AG20443 (cell line): ENCODE measurements around the gene CSF3.

ENCODE experiments used
- DNase-seq: peaks from one replicate; pipeline ENCODE4 v3.0.0; 2012; ENCODE audit warnings: low spot score, mixed read lengths

Gene CSF3, protein sequence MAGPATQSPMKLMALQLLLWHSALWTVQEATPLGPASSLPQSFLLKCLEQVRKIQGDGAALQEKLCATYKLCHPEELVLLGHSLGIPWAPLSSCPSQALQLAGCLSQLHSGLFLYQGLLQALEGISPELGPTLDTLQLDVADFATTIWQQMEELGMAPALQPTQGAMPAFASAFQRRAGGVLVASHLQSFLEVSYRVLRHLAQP

DNA sequence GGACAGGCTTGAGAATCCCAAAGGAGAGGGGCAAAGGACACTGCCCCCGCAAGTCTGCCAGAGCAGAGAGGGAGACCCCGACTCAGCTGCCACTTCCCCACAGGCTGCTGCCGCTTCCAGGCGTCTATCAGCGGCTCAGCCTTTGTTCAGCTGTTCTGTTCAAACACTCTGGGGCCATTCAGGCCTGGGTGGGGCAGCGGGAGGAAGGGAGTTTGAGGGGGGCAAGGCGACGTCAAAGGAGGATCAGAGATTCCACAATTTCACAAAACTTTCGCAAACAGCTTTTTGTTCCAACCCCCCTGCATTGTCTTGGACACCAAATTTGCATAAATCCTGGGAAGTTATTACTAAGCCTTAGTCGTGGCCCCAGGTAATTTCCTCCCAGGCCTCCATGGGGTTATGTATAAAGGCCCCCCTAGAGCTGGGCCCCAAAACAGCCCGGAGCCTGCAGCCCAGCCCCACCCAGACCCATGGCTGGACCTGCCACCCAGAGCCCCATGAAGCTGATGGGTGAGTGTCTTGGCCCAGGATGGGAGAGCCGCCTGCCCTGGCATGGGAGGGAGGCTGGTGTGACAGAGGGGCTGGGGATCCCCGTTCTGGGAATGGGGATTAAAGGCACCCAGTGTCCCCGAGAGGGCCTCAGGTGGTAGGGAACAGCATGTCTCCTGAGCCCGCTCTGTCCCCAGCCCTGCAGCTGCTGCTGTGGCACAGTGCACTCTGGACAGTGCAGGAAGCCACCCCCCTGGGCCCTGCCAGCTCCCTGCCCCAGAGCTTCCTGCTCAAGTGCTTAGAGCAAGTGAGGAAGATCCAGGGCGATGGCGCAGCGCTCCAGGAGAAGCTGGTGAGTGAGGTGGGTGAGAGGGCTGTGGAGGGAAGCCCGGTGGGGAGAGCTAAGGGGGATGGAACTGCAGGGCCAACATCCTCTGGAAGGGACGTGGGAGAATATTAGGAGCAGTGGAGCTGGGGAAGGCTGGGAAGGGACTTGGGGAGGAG, at the start of gene CSF3:
CSF3 (plus strand) TSS at position 436 of the 993 bp plus-strand sequence; CDS start at position 471, 35 bp downstream.
- no peak for DNase-seq

DNA sequence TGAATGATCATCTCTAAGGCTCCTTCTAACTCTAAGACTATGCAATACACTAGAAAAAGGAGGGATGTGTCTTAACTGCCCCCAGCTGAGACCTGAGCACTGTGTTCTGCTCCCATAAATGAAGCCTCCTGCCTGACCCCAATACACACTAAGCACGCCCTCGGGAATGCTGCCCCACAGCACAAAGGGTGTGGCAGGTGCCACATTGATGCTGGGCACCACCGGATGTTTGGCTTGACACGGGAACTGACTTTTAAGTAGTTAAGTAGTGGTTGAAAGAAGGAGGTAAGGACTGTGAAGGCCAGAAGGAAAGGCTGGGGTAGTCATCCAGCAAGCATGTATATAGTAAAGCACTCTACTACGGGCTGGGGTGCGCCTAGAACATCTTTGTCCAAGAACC, 48.5 kb upstream of the CSF3 start:
- DNase-seq = no peak

DNA sequence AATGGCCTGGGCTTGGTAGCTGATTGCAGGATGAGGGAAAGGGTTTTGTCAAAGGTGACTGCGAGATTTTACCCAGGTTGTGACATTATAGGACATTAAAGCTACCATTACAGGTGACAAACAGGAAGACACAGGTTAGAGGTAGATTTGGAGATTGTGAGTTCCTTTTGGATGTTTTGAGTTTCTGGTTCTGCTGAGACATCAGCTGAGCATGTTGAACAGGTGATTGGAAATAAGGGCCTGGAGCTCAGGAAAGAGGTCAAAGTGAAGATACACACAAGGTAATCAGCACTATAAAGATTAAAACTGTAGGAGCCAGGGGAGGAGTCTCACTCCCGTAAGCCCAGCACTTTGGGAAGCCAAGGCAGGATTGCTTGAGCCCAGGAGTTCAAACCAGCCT, 46.5 kb upstream of the CSF3 start:
- DNase-seq = no peak

DNA sequence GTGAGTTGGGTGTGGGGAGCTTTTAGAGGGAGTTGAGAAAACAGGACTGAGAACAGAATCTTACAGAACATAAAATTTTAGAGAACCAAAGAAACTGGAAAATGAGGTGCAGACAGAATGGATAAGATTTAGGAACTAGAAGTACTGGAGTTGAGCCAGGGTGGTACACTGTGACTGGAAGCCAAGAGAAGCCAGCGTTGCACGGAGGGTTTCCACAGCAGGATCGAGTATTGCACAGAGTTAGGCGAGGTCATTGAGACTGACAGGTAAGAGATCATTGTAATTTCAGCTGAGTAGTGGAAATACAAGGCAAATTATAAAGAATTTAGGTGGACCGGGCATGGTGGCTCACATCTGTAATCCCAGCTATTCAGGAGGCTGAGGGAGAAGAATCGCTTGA, 45.9 kb upstream of the CSF3 start:
- no peak for DNase-seq

DNA sequence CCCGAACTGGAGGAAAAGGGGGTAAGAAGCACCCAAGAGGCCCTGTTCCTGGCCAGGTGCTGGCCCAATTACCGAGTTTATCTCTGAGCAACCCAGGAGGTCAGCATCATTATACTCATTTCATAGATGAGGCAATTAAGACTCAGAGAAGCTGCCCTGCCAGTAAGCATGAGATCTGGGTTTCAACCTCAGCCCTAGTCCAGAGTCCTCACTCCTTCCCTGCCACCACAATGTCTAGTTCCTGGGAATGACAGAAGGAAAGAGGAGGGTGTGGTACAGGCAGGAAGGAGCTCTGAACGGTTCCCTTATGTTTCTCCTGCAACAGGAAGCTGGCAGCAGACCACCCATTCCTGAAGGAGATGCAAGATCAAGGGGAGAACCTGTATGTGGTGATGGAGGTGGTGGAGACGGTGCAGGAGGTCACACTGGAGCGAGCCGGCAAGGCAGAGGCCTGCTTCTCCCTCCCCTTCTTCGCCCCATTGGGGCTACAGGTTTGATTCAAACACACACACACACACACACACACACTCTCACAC, 45.0 kb upstream of the CSF3 start:
- DNase-seq = no peak

DNA sequence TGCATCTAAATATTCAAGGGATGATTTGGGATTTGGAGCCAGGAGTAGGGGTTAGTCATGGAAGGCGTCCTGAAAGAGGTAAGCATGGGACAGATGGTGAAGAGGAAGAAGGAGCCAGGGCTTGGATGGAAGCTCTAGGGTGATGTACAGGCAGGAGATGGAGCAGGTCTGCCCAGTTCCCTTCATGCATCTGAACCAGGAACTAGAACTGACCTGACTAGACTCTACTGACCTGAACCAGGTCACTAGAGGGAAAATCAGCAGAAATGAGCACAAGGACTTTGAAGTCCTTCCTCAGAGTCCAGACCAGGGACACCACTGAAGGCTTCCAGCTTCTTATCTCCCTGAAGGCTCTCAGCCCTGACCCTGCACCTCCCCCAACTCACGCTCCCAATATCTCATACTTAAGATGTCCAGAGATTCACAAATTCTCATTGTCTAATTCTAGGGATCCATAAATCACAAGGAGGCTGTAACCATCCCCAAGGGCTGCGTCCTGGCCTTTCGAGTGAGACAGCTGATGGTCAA, 44.1 kb upstream of the CSF3 start:
- DNase-seq = no peak

DNA sequence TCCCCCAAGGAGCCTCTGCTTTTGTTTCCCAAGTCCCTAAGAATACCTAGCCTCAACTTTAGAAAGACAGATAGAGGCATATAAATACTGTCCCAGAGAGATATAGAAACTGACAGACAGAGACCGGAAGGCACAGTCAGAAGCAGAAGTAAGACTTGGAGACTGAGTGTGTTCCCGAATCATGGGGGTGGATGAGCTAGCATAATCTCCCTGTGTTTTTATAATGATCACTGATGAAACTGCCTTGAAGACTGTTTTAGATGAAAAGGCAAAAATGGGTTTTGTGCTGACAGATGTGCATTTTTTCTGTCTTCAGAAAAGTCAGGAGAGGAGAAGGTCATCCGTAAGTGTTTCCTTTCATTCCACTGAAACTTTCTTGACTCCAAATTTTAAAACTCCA, 43.0 kb upstream of the CSF3 start:
- DNase-seq = no peak

DNA sequence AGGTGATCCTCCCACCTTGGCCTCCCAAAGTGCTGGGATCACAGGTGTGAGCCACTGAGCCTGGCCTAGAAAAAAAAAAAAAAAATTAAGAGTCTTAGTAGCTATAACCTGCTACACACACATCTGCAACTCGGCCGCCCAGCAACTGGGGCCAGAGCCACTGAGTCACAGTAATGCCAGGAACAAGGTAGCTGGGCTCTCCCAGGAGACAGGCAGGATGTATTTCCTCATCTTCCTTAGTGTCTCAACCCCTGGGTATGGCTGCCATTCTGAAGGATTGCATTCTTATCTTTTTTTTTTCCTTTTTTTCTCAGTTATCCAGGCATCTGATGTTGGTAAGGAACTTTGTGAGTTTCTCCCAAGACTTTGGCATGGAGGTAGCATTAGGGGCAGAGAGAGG, 41.7 kb upstream of the CSF3 start:
- DNase-seq = peak; percentile 34

DNA sequence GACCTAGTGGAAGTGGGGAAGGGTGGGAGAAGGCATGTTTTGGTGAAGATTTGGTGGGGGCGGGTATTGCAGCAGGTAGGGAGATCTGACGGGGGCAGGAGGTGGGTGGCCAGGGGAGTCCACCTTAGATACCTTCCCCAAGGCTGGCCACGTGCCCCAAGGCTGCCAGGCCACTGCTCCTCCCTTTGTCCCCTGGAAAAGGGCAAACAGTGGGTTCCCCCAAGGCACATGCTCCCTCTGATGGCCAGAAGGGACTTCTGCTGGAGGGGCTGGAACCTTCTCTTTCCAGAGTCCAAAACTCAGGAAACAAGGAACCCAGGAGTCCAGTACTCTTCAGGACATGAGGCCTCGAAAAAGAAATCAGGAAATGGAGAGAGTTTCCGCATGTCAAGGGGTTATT, 40.8 kb upstream of the CSF3 start:
- no peak for DNase-seq

DNA sequence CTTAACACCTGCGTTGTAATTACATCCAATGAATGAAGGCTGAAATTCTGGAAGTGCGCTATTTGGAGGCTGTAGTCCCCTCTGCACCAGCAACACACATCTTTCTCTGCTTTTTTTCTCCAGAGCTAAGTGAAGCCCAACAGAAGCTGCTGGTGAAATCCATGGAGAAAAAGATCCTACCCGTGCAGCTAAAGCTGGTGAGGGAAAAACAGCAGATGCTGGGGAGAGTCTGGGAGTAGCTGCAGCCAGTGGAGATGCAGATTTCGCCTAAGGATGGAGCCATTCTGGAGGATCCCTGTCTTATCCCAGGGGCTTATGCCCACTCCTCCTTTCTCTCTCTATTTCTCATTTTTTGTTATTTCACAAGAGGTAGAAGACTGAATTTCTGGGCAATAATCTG, 39.4 kb upstream of the CSF3 start:
- no peak for DNase-seq

DNA sequence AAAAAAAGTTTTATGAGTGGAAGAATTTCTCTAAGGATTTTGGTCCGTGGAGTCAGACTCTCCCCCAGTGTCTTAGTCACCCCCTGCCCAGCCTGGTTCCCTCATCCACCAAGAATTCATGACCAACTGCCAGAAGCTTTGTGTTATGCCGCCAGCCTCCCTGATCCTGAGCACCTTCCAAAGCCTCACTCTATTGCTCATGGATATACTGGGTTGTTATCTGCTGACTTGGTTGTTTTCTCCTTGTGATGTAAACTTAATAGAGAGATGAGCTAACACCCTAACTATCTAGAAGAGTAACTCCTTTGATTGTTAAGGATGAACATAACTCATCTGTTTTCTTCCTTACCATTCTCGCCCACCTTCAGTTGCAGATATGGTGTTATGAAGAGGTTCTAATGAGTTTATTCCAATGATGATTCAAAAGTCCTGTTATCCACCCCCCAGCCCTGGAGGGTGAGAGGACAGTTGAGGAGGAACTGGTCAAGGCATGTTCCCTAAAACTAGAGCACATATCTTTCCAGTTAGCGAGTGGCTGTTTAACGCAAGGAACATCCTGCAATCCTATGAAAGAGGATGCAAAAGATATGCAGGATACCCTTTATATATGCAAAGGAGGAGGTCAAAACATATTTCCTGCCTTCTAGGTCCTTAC, 36.1 kb upstream of the CSF3 start:
- DNase-seq = peak; percentile 79

DNA sequence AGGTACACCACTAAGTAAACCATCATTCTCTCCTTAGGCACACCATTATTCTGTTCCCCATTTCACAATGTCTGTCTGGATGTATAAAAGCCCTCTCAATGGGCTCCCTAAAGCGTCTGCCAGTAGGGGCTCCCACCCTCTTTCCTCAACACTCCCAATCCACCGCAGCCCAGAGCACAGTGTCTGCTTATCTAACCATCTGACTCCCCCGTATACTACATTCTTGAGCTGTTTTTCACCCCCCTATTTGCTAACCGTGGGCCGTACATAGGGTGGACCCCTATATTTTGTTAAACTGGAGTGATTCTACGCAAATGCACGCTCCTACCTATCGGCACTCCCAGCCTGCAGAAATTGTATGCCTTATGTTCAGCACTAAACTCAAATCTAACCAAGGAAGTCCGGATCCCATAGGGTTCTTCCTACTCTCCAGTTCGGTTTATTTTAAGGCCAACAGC, 35.3 kb upstream of the CSF3 start:
- DNase-seq = no peak

DNA sequence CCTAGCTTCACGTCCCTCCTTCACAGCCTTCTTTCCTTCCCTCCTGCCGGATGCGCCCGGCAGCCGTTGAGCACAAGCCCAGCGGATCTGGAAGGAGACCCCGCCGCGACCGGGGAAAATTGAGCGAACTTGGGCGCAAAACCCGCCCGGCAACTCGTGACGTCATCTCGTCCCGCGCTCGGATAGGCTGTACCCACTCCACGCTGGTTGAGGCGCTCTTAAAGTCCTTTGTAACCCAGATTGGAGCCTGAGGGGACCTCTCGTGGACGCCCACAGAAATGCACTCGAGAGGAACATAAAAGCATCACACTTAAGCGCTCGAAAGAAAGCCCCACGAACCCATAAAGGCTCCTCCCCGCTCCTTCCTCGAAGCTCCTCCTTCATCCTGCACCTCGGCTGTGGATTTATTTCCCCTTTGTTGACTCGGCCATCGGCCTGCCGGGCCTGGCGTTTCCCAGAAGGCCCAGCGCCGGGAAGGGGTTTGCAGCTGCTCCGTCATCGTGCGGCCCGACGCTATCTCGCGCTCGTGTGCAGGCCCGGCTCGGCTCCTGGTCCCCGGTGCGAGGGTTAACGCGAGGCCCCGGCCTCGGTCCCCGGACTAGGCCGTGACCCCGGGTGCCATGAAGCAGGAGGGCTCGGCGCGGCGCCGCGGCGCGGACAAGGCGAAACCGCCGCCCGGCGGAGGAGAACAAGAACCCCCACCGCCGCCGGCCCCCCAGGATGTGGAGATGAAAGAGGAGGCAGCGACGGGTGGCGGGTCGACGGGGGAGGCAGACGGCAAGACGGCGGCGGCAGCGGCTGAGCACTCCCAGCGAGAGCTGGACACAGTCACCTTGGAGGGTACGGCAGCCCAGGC, 34.7 kb upstream of the CSF3 start, which contains the start of gene PSMD3:
PSMD3 (plus strand) TSS at position 457 of the 856 bp plus-strand sequence; CDS start at position 621, 164 bp downstream.
- peak; percentile 97 for DNase-seq

DNA sequence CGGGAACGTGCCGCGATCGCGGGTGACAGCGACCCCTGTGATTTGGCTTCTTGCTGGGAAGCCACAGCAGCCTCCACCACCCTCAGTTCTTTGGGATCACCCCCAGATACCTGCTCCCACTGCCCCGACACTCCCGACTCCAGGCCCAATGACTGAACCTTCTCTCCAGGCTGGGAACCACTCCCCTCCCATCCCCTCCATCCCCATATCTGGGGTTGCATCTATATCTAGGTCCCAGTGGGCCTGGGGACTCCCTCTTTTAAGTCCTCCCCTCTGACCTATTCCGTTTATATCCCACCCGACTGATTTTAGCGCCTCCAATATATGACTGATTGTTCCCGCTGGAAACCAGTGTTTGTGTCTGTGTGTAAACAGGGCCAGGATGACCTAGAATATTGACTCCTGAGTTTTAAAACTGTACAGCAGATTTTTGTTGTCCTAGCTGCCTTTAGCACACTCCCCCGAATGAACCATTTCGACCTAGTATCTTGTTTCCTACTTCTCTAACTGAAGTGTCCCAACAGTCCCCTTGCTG, 34.0 kb upstream of the CSF3 start:
- peak; percentile 18 for DNase-seq

DNA sequence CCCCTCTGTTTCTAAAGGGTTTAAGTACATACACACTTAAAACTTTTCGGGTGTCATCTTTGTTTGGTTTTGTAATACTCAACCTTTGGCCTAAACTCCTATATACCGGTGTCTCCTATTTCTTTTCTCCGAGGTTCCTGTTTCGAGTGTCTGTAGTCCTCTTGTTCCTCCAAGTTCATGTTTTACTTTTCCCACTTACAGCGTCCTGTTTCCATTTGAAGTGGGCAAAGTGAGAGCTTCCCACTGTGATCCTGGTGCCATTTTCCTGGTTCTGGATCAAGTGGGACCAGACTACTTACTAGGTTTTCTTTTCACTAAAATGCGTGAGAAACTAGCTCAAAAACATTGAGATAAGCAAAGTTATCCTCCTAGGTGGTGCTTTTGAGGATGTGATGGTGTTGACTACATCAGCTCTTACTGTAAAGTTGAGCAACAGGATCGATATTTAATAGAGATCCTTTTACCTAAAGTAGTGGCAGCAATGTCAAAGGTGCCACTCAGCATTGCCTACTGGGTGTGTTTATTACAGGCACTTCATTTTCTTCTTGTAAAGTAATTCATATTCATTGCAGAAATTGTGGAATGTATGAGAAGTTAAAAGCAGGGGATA, 33.4 kb upstream of the CSF3 start:
- no peak for DNase-seq

DNA sequence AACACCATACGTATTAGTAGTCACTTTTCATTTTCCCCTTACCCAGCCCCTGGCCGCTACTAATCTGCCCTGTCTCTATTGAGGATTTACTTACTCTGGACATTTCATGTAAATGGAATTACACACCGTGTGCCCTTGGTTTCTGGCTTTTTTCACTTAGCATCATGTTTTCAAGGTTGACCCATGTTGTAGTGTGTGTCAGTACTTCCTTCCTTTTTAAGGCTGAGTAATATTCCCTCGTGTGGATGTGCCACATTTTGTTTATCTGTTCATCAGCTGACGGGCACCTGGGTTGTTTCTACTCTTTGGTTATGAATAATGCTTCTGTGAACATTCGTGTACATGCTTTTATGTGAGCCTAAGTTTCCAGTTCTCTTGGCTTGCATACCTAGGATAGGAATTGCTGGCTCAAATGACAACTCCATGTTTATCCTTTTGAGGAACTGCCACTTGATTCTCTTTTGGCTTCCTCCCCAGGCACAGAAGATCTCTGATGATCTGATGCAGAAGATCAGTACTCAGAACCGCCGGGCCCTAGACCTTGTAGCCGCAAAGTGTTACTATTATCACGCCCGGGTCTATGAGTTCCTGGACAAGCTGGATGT, 26.9 kb upstream of the CSF3 start:
- no peak for DNase-seq

DNA sequence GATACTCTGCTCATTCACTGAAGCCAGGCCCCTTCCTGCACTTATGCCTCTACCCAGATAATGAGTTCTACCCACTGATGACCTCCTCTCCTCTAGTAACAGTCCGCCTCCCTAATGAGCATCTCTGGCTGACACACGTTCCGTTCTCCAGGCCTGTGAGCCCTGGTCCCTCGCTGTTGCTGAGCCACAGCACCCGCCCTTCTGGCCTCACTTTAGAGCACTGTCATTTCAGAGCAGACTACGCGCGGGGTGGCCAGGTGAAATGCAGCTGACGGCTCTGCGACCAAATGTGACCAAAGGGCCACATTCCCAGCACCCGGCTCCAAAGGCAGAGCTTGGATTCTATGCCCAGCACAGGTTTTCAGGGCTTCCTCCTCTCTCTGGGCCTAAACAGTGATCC, 20.8 kb upstream of the CSF3 start:
- no peak for DNase-seq

DNA sequence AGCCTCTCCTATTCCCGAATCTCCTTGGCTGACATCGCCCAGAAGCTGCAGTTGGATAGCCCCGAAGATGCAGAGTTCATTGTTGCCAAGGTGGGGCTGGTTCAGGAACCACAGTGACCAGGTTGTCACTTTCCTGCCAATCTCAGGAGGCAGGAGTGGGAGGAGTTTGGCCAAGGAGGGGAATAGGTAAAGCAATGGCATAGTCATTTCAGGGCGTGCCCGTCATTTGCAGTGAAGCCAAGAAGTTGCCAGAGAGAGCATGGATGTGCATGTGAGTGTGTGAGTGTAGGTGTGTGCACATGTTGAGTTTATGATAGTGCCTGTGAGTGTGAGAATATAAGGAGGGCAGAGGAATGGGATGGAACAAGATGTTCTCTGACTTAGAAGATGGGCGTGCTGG, 19.8 kb upstream of the CSF3 start:
- DNase-seq = no peak

DNA sequence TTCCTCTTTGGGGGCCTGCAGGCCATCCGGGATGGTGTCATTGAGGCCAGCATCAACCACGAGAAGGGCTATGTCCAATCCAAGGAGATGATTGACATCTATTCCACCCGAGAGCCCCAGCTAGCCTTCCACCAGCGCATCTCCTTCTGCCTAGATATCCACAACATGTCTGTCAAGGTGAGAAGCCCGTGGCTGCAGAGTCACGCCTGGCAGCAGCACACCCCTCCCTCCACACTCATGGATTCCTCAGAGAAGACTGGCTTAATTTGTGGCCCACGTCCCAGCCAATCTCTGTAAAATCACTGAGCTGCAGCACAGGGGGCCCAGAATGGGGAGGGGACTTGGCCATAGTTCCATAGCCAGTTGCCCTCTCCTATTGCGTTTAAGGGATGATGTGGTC, 19.1 kb upstream of the CSF3 start:
- DNase-seq = no peak

DNA sequence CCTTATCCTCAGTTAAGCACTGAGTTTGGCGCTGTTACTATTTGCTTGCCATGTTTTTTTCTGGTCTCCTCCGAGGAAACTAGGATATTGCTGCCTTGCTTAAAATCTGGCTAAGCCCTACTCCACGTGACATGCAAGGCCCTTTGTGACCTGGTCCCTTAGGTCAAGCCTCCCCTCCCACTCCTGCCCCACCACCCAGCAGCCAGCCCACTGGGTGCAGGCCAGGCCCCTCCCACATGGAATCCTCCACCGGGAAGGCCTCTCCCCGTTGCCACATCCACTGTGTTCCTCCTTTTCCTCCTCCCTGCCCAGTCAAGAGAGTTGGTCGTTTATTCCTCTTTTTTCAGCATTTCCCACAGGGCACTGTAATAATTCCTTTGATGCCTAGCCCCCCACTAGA, 18.4 kb upstream of the CSF3 start:
- no peak for DNase-seq
